DMS79 (cell line): Measurements from ENCODE around the gene ABHD8.

Experiments used
- DNase-seq: peaks from one replicate; lab custom pipeline; 2025; lab: John Stamatoyannopoulos, UW

The ABHD8 gene, protein sequence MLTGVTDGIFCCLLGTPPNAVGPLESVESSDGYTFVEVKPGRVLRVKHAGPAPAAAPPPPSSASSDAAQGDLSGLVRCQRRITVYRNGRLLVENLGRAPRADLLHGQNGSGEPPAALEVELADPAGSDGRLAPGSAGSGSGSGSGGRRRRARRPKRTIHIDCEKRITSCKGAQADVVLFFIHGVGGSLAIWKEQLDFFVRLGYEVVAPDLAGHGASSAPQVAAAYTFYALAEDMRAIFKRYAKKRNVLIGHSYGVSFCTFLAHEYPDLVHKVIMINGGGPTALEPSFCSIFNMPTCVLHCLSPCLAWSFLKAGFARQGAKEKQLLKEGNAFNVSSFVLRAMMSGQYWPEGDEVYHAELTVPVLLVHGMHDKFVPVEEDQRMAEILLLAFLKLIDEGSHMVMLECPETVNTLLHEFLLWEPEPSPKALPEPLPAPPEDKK

DNA sequence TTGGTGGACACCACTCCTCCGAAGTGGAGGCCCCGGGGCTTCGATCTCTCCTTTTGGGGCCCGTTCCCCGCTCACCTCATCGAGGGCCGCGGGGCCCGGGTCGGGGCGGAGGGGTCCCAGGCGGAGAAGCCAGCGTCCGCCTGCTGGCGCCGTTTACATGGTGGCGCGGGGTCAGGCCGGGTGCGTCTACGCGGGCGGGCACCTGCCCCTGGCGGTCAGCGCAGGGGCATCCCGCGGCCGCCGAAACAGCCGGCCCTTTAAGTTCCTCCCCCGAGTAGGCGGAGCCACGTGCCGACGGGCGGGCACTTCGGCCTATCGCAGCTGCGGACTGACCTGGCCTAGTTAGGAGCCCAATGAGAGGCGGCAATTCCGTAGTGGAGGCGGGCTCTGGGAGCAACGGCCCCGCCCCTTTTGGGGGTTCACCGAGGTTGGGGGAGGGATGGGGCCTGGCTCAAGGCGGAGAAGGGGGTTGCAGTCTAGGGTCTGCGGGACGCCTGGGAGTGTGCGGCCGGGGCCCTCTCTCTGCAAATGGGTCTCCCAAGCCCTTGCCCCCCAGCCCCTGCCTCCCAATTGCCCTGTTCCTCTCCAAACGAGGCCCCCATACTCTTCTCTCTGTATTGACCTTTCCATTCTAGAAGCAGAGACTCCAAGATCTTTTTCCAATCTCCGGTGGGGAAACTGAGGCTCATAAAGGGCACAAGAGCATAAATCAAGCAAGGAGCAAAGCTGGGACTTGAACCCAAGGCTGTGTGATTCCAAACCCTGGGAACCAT lies at the start of gene ABHD8:
TSS of gene ABHD8 (minus strand) at position 259 of the 773 bp plus-strand sequence. CDS start 1,809 bp downstream, outside the sequence.
- peak; percentile 85 for DNase-seq

DNA sequence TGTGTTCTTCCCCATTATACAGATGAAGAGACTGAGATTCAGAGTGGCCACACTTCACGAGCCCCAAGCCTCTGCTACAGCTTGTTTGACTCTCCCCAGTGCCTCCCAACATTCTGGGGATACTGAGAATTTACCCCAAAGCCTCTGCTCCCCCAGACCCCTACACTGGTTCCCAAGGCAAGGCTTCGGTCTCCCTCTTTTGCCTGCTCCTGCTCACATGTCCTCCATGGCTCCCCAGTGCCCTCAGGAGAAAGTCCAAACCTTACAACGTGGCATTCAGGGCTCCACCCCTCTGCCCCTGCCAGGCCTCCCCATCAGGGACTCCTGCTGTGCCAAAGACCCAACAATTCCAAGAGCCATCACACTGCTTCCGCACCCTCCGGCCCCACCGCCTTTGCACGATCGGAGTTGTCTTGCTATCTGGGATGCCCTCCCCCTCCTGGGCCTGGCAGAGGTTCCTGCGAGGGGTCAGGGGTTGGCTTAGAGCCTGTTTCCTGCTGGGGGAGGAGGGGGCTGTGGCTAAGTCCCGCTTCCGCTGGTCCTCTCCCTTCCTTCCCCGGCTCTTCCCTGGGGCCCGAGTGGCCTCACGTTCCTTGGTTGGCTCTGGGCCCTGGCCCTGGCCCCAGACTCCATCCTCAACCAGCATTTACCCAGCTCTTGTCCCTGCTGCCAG lies 49.5 kb upstream of the ABHD8 start:
- no peak for DNase-seq

DNA sequence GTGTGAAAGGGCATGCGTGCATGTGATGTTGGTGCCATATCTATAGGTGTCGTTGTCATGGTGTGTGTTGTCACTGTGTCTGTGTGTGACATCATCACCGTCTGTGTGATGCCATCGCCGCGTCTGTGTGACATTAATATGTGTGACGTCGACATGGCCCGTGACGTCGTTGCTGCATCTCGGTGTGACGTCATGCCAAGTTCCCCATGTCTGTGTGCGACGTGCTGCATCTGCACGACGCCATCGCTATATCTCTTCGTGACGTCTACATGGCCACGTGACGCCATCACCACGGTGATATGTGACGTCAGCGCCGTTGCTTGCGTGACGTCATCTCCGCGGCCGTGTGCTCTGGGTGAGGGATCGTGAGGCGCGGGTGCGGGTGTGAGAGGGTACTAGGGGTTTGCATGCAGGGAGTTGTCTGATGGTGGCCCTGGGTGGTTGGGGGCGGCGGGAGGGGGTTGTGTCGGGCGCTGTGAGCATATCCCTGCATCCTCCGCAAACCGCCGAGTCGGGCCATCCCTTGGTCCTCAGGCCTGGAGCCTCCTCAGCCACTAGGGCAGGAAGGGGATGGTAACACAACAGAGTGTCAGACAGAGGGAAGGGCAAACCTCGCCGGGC lies 48.7 kb upstream of the ABHD8 start:
- DNase-seq: no peak

DNA sequence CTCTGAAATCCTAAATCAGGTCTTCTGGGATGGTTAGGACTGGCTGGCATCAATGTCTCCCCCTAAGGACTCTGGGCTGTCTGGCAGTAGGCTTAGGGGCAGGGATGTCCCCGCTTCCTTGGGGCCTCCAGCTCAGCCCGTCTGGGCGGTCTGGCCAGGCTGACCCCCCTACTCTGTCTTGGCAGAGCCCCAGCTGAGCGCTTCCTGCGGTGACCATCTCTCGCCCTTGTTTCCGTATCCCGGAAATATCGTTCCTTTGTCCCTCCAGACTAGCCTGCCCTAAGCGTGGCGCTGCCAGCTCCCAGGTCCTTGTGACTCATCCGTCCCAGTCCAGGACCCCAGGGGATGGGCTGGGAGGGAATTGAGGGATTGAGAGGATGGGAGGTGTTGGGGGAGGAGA lies 45.5 kb upstream of the ABHD8 start:
- peak; percentile 17 for DNase-seq

DNA sequence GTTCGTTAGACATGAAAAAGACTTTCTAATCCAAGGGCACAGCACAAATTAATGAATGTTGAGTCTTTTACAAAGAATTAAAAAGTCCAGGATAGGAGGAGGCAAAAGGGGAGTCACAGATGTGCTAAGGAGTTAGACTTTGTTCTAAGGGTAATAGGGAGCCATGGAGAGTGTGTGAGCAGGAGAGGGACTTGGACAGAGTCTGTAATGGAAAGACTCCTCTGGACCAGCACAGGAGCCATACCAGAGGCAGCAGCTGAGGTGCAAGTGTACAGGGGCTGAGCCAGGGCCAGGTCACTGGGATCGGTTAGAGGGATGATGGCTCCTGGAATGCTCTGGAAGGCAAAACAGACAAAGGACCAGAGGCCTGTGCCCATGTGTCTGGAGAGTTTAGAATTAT lies 44.7 kb upstream of the ABHD8 start:
- DNase-seq: no peak

DNA sequence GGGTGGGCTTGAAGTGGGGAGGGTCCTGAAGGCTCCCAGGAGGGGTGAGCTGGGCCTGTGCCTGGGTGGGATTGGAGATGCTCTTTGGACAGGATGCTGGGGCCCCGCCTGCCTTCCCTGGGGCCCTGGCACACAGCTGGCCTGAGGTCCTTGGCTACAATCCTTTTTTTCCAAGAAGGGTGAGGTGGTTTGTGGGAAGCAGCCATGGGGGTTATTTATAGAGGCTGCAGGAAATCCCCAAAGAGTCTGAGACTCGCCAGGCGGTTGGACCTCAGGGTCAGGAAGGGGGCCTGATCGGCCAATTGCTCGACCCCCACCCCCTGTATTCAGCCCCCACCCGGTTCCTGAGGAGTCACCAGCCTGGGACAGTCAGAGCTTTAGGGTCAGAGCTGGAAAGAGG lies 44.1 kb upstream of the ABHD8 start:
- no peak for DNase-seq

DNA sequence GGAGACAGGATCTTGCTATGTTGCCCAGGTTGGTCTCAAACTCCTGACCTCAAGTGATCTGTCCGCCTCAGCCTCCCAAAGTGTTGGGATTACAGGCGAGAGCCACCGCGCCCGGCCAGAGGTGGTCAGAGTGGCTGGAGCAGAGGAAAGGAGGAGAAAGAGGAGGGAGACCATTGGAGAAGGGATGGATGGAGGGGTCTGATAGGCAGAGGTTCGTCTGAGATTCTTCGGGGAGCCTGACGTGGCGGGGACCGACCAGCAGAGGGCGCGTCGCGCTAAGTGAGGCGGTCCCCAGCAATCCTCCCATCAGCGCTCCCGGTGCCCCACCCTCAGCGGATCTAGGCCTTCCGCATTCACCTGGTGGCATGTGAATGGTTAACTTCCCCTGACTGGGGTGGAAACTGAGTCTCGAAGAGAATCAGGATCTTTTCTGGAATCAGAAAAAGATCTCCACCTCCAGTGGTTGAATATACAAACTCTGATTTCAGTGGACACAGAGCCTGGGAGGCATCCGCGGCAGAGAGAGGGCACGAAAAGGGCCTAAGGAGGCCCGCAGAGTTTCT lies 43.0 kb upstream of the ABHD8 start:
- no peak for DNase-seq

DNA sequence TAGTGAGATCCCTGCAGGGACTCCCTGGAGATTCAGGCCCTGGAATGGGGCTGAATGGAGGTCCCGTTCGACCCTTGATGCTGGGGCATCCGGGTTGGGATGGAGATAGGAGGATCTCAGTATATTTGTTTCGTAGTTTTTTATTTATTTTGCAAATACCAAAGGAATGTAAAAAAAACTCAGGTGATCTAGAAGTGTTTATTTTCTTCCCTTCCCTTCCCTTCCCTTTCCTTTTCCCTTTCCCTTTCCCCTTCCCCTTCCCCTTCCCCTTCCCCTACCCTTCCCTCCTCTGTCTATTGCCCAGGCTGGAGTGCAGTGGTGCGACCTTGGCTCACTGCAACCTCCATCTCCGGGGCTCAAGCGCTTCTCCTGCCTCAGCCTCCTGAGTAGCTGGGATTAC lies 38.6 kb upstream of the ABHD8 start:
- no peak for DNase-seq

DNA sequence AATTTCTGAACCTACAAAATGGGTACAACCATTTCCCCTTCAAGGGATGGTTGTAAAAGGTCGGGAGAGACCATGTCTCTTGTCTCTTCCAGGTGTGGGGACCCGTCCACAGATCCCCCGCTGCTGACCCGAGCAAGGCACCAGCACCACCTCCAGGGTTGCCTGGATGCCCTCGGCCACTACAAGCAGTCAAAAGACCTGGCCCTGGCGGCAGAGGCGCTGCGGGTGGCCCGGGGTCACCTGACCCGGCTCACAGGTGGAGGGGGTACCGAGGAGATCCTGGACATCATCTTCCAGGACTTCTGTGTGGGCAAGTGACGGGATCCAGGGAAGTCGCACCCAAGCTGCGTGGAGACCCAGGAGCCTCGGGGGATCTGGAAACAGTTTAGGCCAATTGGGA lies 38.2 kb upstream of the ABHD8 start:
- DNase-seq: no peak

DNA sequence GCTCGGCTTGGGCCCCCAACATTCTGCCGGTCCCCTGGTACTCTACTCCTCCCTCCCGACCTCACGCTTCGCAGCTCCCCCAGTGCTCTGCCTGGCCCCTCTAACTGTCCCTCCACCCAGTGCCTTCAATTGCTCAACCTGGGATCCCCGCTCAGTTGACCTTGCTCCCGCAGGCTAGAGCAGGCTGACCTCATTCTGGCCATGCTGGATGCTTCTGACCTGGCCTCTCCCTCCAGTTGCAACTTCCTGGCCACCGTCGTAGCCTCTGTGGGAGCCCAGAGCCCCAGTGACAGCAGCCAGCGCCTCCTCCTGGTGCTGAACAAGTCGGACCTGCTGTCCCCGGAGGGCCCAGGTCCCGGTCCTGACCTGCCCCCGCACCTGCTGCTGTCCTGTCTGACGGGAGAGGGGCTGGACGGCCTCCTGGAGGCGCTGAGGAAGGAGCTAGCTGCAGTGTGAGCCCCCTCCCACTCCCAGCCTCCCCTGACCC lies 37.7 kb upstream of the ABHD8 start:
- no peak for DNase-seq

DNA sequence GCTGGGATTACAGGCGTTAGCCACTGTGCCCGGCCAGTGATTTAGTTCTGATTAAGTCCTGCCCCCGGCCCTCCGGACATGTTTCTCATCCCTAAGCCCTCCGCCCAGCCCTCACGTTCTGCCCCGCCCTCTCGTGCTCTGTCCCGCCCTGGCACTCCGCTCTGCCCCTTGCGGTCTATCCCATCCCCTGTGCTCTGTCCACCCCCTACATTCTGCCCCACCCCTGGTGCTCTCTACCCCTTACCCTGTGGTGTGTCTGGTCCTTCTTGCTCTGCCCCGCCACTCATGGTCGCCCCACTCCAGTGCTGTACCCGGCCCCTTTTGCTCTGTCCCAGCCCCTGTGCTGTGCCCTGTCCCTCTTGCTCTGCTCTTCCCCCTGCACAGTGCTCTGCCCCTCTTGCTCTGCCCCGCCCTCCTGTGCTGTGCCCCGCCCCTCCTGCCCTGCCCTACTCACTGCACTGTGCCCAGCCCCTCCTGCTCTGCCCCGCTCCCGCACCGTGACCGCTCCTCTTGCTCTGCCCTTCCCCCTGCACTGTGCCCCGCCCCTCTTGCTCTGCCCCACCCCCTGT lies 37.2 kb upstream of the ABHD8 start:
- DNase-seq: no peak

DNA sequence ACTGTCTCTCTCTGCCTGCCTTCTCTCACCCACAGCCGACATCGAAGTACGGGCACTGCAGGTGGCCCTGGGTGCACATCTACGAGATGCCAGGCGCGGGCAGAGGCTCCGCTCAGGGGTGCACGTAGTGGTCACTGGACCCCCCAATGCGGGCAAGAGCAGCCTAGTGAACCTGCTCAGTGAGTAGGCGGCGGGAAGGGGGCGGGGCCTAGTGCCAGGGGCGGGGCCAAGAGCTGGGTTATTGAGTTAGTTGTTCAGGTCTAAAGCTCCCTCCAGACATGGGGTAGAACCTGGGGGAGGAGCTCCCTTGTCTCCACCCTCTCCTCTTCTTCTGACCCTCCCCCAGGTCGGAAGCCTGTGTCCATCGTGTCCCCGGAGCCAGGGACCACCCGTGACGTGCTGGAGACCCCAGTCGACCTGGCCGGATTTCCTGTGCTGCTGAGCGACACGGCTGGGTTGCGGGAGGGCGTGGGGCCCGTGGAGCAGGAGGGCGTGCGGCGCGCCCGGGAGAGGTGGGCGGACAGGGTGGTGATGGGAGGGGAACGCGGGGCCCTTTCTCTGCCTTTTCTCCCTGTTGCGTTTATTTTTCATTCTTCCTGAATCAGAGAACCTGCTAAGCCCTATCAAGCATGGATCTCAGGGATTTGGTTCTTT lies 36.0 kb upstream of the ABHD8 start:
- DNase-seq: no peak

DNA sequence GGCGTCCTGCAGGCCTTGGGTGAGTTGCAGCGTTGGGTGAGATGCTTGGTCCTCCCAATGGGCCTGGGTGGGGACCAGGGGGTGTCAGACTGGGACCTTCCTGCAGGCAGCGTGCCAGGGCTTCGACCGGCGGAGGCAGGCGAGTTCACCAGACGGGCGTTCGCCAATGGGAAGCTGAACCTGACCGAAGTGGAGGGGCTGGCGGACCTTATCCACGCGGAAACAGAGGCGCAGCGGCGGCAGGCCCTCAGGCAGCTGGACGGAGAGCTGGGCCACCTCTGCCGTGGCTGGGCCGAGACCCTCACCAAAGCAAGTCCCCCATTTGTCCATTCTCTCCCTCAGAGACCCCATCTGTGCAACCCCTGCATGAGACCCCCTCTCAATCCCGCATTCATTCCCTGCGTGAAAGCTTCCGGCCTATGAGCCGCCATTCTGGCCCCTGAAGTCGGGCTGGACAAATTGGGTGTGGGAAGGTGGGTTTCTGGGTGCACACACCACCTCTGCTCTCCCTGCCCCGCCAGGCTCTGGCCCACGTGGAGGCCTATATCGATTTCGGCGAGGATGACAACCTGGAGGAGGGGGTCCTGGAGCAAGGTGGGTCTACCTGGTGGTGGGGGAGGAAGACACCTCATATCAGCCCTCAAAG lies 35.3 kb upstream of the ABHD8 start:
- no peak for DNase-seq

DNA sequence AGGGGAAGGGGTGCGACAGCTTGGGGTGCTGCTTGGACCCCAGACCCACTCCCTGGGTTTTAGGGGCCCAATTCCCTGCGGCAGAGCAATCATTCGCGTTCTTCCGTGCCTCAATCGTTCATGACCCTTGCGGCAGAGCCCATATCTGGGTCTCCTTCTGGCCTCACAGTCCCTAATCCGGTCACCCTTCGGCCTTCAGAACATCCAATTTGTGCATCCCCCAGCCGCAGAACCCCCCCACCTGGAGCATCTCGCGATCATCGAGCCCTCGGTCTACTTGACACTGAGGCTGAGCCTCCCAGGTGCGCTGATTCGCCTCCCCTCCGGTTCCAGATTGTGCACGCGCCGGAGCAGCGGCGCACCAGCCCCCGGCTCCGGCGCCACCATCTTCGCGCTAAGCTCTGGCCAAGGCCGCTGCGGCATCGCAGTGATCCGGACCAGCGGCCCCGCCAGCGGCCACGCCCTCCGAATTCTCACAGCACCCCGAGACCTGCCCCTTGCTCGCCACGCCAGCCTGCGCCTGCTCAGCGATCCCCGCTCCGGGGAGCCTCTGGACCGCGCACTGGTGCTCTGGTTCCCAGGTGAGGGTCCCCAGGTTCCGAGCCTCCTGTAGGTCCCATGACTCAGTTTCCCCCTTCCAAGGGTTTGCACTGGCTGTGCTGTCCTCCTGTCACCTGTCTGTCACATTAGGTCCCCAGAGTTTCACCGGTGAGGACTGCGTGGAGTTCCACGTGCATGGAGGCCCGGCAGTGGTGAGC lies 34.6 kb upstream of the ABHD8 start:
- DNase-seq: no peak

DNA sequence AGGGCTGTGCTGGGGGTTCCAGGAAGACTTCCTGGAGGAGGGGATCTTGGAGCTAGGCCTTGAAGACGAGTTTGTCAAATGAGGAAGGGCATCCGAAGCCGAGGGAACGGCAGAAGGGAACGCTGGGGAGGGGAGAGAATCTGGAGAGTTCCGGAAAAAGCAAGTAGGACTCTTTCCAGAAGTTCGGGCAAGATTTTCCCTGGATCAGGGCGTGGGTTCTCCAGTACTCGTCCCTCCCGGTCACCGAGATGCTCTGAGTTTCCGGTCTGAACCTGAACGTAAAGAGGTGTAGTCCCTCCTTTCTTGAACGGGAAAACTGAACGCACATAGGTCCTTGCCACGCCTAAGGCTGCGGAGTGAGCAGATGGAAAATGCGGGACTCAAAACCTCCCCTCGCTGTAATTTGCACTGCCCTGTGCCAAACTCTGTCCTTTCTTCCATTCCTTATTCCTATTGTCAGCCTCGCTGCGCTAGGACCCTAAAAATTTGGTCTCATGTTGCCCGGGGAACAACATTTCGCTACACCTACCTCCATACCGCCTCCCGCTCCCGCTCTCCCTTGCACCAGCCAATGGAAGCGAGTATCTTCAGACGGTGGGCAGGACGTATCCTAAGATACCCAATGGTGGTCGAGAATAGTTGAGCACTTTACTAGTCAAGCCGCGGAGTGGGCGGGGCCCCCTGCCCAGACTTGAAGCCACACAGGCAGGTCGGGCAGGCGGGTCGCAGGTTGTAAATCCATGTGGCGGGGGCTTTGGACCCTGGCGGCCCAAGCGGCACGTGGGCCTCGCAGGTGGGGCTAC lies 33.8 kb upstream of the ABHD8 start, which contains the start of gene GTPBP3:
TSS of gene GTPBP3 (plus strand) at position 682 of the 803 bp plus-strand sequence. CDS start at position 741, 59 bp downstream.
- peak; percentile 98 for DNase-seq

DNA sequence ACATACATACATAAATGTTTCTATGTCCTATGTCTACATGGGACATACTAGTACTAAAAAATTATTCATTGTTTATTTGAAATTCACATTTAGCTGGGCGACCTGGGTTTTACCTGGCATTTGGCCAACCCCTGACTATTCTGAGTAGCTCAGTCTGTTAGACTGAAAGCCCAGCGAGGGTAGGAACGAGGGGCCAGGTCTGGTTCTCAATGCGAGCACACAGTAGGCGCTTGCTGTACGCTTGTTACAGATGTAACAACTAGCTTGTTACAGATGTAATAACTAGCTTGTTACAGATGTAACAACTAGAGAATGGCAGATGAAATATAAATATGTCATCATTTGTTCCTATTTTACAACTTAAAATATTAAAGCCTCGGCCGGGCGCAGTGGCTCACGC lies 32.4 kb upstream of the ABHD8 start:
- DNase-seq: no peak

DNA sequence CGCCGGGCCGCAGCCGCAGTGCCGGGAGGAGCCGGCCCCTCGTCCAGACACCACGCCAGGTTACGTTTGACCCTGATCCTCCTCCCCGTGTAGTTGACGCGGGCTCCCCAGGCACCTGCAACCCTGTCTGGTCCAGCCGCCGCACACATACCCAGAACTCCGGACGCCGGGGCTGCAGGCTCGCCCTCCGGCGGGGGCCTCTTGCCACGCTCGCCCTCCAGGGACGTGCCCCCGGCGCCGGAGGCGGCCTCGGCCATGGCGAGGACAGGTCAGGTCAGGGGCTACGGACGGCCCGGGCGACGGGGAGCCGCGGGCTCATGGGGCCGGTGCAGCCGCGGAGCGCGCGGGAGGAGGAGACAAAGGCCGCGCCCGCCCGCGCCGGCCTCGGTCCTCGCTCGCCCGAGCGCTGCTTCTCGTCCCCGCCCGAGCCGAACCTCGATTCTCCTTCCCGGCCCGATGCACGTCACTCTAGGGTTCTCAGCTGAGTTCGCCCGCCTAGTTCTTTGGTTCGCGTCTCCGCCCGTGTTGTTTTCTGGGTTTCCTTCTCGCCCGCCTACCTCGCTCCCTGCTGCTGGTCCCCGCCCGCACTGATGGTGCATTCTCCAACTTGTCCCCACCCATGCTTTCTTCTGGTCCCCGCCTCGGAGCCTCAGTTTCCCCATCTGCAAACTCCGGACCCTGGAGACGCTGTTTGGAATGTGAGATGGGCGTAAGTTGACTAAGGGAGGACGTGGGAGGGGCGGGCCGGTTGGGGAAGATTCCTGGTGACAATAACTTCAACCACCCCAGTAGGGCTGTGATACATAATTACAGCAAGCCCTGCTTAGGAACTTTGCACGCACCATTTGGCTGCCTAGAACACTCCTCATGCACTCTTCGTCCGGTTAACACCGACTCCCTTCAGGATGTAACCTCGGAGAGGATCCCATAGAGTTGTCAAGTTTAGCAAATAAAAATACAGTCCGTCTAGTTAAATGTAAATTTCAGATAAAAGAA lies 31.5 kb upstream of the ABHD8 start, which contains the start of gene ANO8:
TSS of gene ANO8 (minus strand) at position 442 of the 996 bp plus-strand sequence. CDS start at position 257, 185 bp downstream.
- DNase-seq: peak; percentile 87
